NCI-H2029 treated with DMSO at 0.1 percent for 48 hours (cell line): ENCODE data around the gene SOD3.

Experiments
- DNase-seq: peaks from one replicate; lab custom pipeline; 2025; lab: John Stamatoyannopoulos, UW

The SOD3 gene

DNA sequence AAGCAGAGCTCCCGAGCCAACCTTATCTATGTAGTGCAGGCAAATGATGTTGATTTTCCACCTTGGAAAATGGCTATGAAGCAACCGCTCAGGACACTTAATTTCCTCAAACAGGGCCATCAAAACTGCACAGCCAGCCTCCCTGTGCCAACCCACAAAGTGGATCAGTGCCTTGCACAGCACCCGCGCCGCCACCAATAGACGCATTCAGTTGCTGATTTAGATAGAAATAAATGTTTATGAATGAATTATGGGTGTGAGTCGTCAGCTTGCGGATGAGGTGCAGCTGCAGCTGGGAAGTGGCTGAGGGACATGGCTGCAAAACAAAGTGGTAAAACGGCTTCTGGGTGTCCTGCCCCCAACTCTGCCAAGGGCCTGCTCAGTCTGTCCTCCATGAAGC lies 47.0 kb downstream of the SOD3 start:
- no peak for DNase-seq

- DNase-seq = no peak
Observed at GRCh38 chr4:24843096-24843495, 47.7 kb downstream of the SOD3 start.

- no peak for DNase-seq
Observed at GRCh38 chr4:24845132-24845531, 49.8 kb downstream of the SOD3 start.

GRCh38 chr4:24845902-24846301 lies 50.5 kb downstream of the SOD3 start:
- DNase-seq = no peak

- DNase-seq = no peak
Observed at GRCh38 chr4:24846716-24847115, 51.3 kb downstream of the SOD3 start.

- no peak for DNase-seq
Observed at GRCh38 chr4:24849351-24849750, 54.0 kb downstream of the SOD3 start.

- DNase-seq = no peak
Observed at GRCh38 chr4:24849756-24850155, 54.4 kb downstream of the SOD3 start.
